GM12878 (cell line): ENCODE measurements around the gene CDC42SE1. TPM values are rescaled to one million over a fixed set of nuclear protein-coding genes. Genes with fewer than 3 reads are reported as not detected.

Source experiments
- ATAC-seq: fragments of 200-7000 bp; cut with Tn5 transposase; 3 replicates; pipeline ENCODE4 v1.9.1; 2020; ENCODE audit warnings: mild to moderate bottlenecking, moderate library complexity
- BruUV-seq: library from RNA; stranded (reverse); fragments of 400-500 nt; replicated peaks from 2 replicates; lab custom pipeline; 2021; lab: Mats Ljungman, UMichigan
- CTCF ChIA-PET: fragments of 300-600 bp; sonication (Branson Sonifier 250); formaldehyde crosslinking; extraction: SDS; loops from one replicate; lab custom pipeline; 2021; ENCODE audit warnings: inconsistent platforms; lab: Yijun Ruan, JAX
- POLR2A ChIA-PET: fragments of 350-600 bp; formaldehyde crosslinking; extraction: SDS; loops from one replicate; lab custom pipeline; 2021; ENCODE audit warnings: inconsistent platforms; lab: Charles Lee
- RAD21 ChIA-PET: fragments of 300-600 bp; sonication (Branson Sonifier 250); formaldehyde crosslinking; loops from one replicate; lab custom pipeline; 2023; ENCODE audit warnings: antibody characterized with exemption; ENCODE audit not compliant: unreplicated experiment; lab: Charles Lee
- SMC1A ChIA-PET: fragments of 300-600 bp; sonication (Branson Sonifier 250); formaldehyde crosslinking; loops from one replicate; lab custom pipeline; 2023; ENCODE audit not compliant: unreplicated experiment, uncharacterized antibody; lab: Charles Lee
- DNase-seq: peaks from one replicate; pipeline ENCODE4 v3.0.0-alpha.2; 2011; ENCODE audit warnings: low read depth, low spot score
- FAIRE-seq: peaks from 3 replicates; lab custom pipeline; 2011; peaks lifted over from hg19 to GRCh38; lab: Jason Lieb, UNC
- H2AFZ ChIP-seq: 2 replicates; pipeline ENCODE4 v1.6.0; 2011; ENCODE audit warnings: low read depth, low read length, control low read depth; ENCODE audit not compliant: control insufficient read depth
- H3K27ac ChIP-seq: 2 replicates; pipeline ENCODE4 v1.5.1; 2011; ENCODE audit warnings: control low read depth; ENCODE audit not compliant: control insufficient read depth, insufficient read depth
- H3K27me3 ChIP-seq, 2 experiments: replicated peaks in 1 of 2; 2 replicates each; pipeline versions ENCODE4 v1.6.0 to v1.6.1; 2011; ENCODE audit warnings: low read length in 1 of 2; ENCODE audit not compliant: control insufficient read depth in 2 of 2, insufficient read depth in 2 of 2
- H3K36me3 ChIP-seq, 2 experiments: 2 replicates each; pipeline ENCODE4 v1.5.1; 2011; ENCODE audit warnings: low read length in 1 of 2; ENCODE audit not compliant: control insufficient read depth in 2 of 2, insufficient read depth in 2 of 2
- H3K4me1 ChIP-seq: 2 replicates; pipeline ENCODE4 v1.6.1; 2011; ENCODE audit warnings: mild to moderate bottlenecking, low read length, moderate library complexity, mixed read lengths; ENCODE audit not compliant: control insufficient read depth, insufficient read depth
- H3K4me2 ChIP-seq: 2 replicates; pipeline ENCODE4 v1.6.0; 2011; ENCODE audit warnings: control low read depth; ENCODE audit not compliant: control insufficient read depth, insufficient read depth
- H3K4me3 ChIP-seq: fragments of 200-600 bp; sonication (generic); 2 replicates; pipeline ENCODE4 v1.5.1; 2016
- H3K79me2 ChIP-seq: 2 replicates; pipeline ENCODE4 v1.6.0; 2011; ENCODE audit warnings: low read length; ENCODE audit not compliant: control insufficient read depth, insufficient read depth
- H3K9ac ChIP-seq: 2 replicates; pipeline ENCODE4 v1.8.0; 2011; ENCODE audit warnings: low read length, control low read depth, mixed read lengths; ENCODE audit not compliant: control insufficient read depth, insufficient read depth
- H3K9me3 ChIP-seq: replicated peaks from 3 replicates; pipeline ENCODE4 v1.5.1; 2011; ENCODE audit warnings: mild to moderate bottlenecking, low read length; ENCODE audit not compliant: control insufficient read depth, insufficient read depth
- H4K20me1 ChIP-seq: 2 replicates; pipeline ENCODE4 v1.6.0; 2011; ENCODE audit not compliant: control insufficient read depth, insufficient read depth
- CBX3 ChIP-seq: fragments of 200-600 bp; sonication (generic); IDR thresholded peaks from 2 replicates; pipeline ENCODE4 v1.6.1; 2016; ENCODE audit warnings: low read depth, borderline replicate concordance
- CBX5 ChIP-seq: sonication (generic); IDR thresholded peaks from 2 replicates; pipeline ENCODE4 v1.6.1; 2016; ENCODE audit warnings: low read depth, moderate library complexity, mild to moderate bottlenecking, inconsistent platforms
- CHD2 ChIP-seq: IDR thresholded peaks from 2 replicates; pipeline ENCODE4 v1.6.1; 2011; ENCODE audit warnings: low read depth, low read length, improper control_type of control experiment, borderline replicate concordance
- ESRRA ChIP-seq: IDR thresholded peaks from 2 replicates; pipeline ENCODE4 v1.6.1; 2012; ENCODE audit warnings: mild to moderate bottlenecking, low read length, improper control_type of control experiment
- JUND ChIP-seq: IDR thresholded peaks from 2 replicates; pipeline ENCODE4 v1.6.1; 2012; ENCODE audit warnings: low read depth, mild to moderate bottlenecking, low read length, improper control_type of control experiment, moderate library complexity
- MEF2B ChIP-seq: fragments of 450-650 bp; IDR thresholded peaks from 2 replicates; pipeline ENCODE4 v1.6.1; 2018; ENCODE audit warnings: mild to moderate bottlenecking, moderate library complexity; ENCODE audit not compliant: partially characterized antibody, poor library complexity, severe bottlenecking
- PML ChIP-seq: IDR thresholded peaks from 2 replicates; pipeline ENCODE4 v1.6.1; 2012; ENCODE audit warnings: low read length, inconsistent platforms
- RFX5 ChIP-seq: IDR thresholded peaks from 2 replicates; pipeline ENCODE4 v1.6.1; 2011; ENCODE audit warnings: low read depth, low read length, improper control_type of control experiment
- SIX5 ChIP-seq: IDR thresholded peaks from 2 replicates; pipeline ENCODE4 v1.6.1; 2011; ENCODE audit warnings: mild to moderate bottlenecking, low read depth, low read length, moderate library complexity; ENCODE audit not compliant: severe bottlenecking
- SP1 ChIP-seq: IDR thresholded peaks from one replicate; pipeline ENCODE4 v1.6.1; 2011; ENCODE audit warnings: low read depth, low read length
- TBL1XR1 ChIP-seq: IDR thresholded peaks from 2 replicates; pipeline ENCODE4 v1.6.1; 2012; ENCODE audit warnings: low read depth, low read length, improper control_type of control experiment
- ZNF622 ChIP-seq: fragments of 450-650 bp; IDR thresholded peaks from 2 replicates; pipeline ENCODE4 v1.6.1; 2017; ENCODE audit warnings: mild to moderate bottlenecking, inconsistent platforms
- WGBS: methylation state at CpG from one replicate; pipeline ENCODE4 v1.1.6; 2016; ENCODE audit warnings: low lambda C conversion rate; ENCODE audit not compliant: insufficient replicate concordance, insufficient coverage; ENCODE audit errors: missing lambda C conversion rate; 5-methylcytosine and 5-hydroxymethylcytosine counted together
- in situ Hi-C: fragments of 300-500 bp; cut with MboI; formaldehyde crosslinking; loops from 9 replicates; pipeline ENCODE4 v1.14.3; 2018; ENCODE audit warnings: mixed read lengths
- intact Hi-C: fragments of 100-400 bp; cut with micrococcal nuclease; formaldehyde crosslinking; loops from one replicate; pipeline ENCODE4 v1.14.2; 2022; ENCODE audit not compliant: unreplicated experiment
- polyA plus RNA-seq, 11 experiments: library from polyadenylated mRNA; depleted of rRNA in 4 of 11; unstranded in 6 of 11; stranded (reverse) in 5 of 11; fragments of >200 nt; fragmentation: Nextera tagmentation in 4 of 11; fragmentation: Illumina TruSeq in 1 of 11; extraction: Ambion mirVana in 4 of 11; extraction: Trizol in 1 of 11; gene quantifications; 1 replicate in 1 of 11; 2 replicates in 10 of 11; pipeline versions ENCODE4 v1.2.1 to v1.2.3, GENCODE V29; 2011 to 2016; ENCODE audit warnings: inconsistent platforms in 2 of 11, missing spikeins in 2 of 11, low read depth in 1 of 11
- total RNA-seq, 4 experiments: library from RNA; depleted of rRNA in 3 of 4; stranded (reverse); fragments of >200 nt in 3 of 4; fragmentation: Illumina TruSeq in 1 of 4; extraction: Trizol in 1 of 4; gene quantifications; 2 replicates each; pipeline versions ENCODE4 v1.2.1 to v1.2.3, GENCODE V29; 2013 to 2021
- TF ChIP-seq, protein P1 (sequence below): IDR thresholded peaks from 2 replicates; pipeline ENCODE4 v1.6.1; 2011; ENCODE audit warnings: low read depth, mild to moderate bottlenecking, low read length, moderate library complexity, borderline replicate concordance; ENCODE audit errors: extremely low read depth
- TF ChIP-seq, protein P2 (sequence below): fragments of 450-650 bp; IDR thresholded peaks from 2 replicates; pipeline ENCODE4 v1.6.1; 2017; ENCODE audit warnings: mild to moderate bottlenecking, moderate library complexity
- TF ChIP-seq, protein P3 (sequence below): IDR thresholded peaks from 2 replicates; pipeline ENCODE4 v1.6.1; 2012; ENCODE audit warnings: improper control_type of control experiment, low read depth, low read length; ENCODE audit not compliant: insufficient replicate concordance

The CDC42SE1 gene
- total and polyA plus RNA-seq, 10 of the 15 experiments (the other 5 are each of a cell fraction or from before 2014, with no cell fraction given), result 35.7 to 112 (median 74.3) TPM

DNA sequence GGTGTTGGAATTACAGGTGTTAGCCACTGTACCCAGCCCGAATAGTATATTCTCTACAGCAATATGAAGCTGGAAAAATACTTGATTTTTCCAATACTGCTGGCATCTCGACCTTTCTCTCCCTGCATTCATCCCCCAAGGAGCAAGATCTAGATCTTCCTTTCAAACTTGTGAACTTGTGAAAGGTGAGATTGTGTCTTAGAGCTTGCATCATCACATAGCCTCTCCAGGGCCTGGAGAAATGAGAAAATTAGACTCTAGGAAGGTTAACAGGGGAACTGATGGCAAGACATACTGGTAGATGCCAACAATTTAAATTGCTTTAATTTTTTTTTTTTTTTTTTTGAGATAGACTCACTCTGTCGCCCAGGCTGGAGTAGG, 49.1 kb downstream of the CDC42SE1 start:
- DNase-seq, result no peak
- no peaks in the 10 kb centered on the region for H4K20me1 ChIP-seq
- H3K27ac ChIP-seq, result no peak overlapping the region
- H3K4me1 ChIP-seq, result peaks cover 7% of the 10 kb centered on the region
- POLR2A ChIA-PET, result interaction anchor here (0.5 to 1.3 kb wide), 5 partner anchors 14 to 165 kb away, joined by 3 to 6 read pairs (median 4); partner anchors contain the start of gene TMOD4
- RAD21 ChIA-PET, result no interaction called here
- no peak for FAIRE-seq
- no peak for ATAC-seq
- peaks cover 16% of the 10 kb centered on the region for H3K79me2 ChIP-seq
- 71% methylated on average over 2 of the region's 3 CpGs for WGBS
- H3K9ac ChIP-seq, result no peak overlapping the region
- no peak overlapping the region for H2AFZ ChIP-seq
- no peak overlapping the region for H3K4me3 ChIP-seq
- TF ChIP-seq CBX5 (no peak), SIX5 (no peak), ESRRA (no peak), PML (no peak), ZNF622 (no peak), CBX3 (no peak), RFX5 (no peak), SP1 (no peak), MEF2B (no peak), CHD2 (no peak), TBL1XR1 (no peak), JUND (no peak)
- TF ChIP-seq, protein P1, sequence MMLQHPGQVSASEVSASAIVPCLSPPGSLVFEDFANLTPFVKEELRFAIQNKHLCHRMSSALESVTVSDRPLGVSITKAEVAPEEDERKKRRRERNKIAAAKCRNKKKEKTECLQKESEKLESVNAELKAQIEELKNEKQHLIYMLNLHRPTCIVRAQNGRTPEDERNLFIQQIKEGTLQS, result no peak
- TF ChIP-seq, protein P2, sequence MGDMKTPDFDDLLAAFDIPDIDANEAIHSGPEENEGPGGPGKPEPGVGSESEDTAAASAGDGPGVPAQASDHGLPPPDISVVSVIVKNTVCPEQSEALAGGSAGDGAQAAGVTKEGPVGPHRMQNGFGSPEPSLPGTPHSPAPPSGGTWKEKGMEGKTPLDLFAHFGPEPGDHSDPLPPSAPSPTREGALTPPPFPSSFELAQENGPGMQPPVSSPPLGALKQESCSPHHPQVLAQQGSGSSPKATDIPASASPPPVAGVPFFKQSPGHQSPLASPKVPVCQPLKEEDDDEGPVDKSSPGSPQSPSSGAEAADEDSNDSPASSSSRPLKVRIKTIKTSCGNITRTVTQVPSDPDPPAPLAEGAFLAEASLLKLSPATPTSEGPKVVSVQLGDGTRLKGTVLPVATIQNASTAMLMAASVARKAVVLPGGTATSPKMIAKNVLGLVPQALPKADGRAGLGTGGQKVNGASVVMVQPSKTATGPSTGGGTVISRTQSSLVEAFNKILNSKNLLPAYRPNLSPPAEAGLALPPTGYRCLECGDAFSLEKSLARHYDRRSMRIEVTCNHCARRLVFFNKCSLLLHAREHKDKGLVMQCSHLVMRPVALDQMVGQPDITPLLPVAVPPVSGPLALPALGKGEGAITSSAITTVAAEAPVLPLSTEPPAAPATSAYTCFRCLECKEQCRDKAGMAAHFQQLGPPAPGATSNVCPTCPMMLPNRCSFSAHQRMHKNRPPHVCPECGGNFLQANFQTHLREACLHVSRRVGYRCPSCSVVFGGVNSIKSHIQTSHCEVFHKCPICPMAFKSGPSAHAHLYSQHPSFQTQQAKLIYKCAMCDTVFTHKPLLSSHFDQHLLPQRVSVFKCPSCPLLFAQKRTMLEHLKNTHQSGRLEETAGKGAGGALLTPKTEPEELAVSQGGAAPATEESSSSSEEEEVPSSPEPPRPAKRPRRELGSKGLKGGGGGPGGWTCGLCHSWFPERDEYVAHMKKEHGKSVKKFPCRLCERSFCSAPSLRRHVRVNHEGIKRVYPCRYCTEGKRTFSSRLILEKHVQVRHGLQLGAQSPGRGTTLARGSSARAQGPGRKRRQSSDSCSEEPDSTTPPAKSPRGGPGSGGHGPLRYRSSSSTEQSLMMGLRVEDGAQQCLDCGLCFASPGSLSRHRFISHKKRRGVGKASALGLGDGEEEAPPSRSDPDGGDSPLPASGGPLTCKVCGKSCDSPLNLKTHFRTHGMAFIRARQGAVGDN, result no peak
- TF ChIP-seq, protein P3, sequence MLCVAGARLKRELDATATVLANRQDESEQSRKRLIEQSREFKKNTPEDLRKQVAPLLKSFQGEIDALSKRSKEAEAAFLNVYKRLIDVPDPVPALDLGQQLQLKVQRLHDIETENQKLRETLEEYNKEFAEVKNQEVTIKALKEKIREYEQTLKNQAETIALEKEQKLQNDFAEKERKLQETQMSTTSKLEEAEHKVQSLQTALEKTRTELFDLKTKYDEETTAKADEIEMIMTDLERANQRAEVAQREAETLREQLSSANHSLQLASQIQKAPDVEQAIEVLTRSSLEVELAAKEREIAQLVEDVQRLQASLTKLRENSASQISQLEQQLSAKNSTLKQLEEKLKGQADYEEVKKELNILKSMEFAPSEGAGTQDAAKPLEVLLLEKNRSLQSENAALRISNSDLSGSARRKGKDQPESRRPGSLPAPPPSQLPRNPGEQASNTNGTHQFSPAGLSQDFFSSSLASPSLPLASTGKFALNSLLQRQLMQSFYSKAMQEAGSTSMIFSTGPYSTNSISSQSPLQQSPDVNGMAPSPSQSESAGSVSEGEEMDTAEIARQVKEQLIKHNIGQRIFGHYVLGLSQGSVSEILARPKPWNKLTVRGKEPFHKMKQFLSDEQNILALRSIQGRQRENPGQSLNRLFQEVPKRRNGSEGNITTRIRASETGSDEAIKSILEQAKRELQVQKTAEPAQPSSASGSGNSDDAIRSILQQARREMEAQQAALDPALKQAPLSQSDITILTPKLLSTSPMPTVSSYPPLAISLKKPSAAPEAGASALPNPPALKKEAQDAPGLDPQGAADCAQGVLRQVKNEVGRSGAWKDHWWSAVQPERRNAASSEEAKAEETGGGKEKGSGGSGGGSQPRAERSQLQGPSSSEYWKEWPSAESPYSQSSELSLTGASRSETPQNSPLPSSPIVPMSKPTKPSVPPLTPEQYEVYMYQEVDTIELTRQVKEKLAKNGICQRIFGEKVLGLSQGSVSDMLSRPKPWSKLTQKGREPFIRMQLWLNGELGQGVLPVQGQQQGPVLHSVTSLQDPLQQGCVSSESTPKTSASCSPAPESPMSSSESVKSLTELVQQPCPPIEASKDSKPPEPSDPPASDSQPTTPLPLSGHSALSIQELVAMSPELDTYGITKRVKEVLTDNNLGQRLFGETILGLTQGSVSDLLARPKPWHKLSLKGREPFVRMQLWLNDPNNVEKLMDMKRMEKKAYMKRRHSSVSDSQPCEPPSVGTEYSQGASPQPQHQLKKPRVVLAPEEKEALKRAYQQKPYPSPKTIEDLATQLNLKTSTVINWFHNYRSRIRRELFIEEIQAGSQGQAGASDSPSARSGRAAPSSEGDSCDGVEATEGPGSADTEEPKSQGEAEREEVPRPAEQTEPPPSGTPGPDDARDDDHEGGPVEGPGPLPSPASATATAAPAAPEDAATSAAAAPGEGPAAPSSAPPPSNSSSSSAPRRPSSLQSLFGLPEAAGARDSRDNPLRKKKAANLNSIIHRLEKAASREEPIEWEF, result no peak
- in situ Hi-C loops, result no loop called here
- no peaks in the 10 kb centered on the region for H3K36me3 ChIP-seq
- intact Hi-C loops, result no loop called here
- SMC1A ChIA-PET, result no interaction called here
- H3K4me2 ChIP-seq, result no peak overlapping the region
- CTCF ChIA-PET, result no interaction called here
- H3K9me3 ChIP-seq, result no peaks in the 10 kb centered on the region
- no peaks in the 10 kb centered on the region for H3K27me3 ChIP-seq
- no TSS peak for BruUV-seq
